HG02938 (cell line): Measurements from ENCODE around the gene GATA2.

Experiments used
- ATAC-seq: cut with Tn5 transposase; IDR thresholded peaks from one replicate; pipeline ENCODE4 v1.9.1; 2021; ENCODE audit warnings: mild to moderate bottlenecking, moderate library complexity; ENCODE audit not compliant: unreplicated experiment

GATA2 gene

GRCh38 chr3:128459461-128459820 lies 33.6 kb downstream of the GATA2 start:
- no peak for ATAC-seq

GRCh38 chr3:128458746-128459460 lies 34.1 kb downstream of the GATA2 start:
- ATAC-seq: no peak

GRCh38 chr3:128457937-128458336 lies 35.1 kb downstream of the GATA2 start:
- no peak for ATAC-seq

GRCh38 chr3:128456776-128457715 lies 36.0 kb downstream of the GATA2 start:
- ATAC-seq: no peak

GRCh38 chr3:128455786-128456748 lies 36.9 kb downstream of the GATA2 start:
- no peak for ATAC-seq

GRCh38 chr3:128455116-128455515 lies 37.9 kb downstream of the GATA2 start:
- no peak for ATAC-seq

- ATAC-seq: no peak
Measured at GRCh38 chr3:128454310-128454618, 38.7 kb downstream of the GATA2 start.

GRCh38 chr3:128453501-128454309 lies 39.3 kb downstream of the GATA2 start:
- no peak for ATAC-seq

GRCh38 chr3:128452678-128453275 lies 40.2 kb downstream of the GATA2 start:
- ATAC-seq: no peak

- no peak for ATAC-seq
Measured at GRCh38 chr3:128452120-128452519, 40.9 kb downstream of the GATA2 start.

- ATAC-seq: no peak
Measured at GRCh38 chr3:128449111-128449638, 43.8 kb downstream of the GATA2 start.

GRCh38 chr3:128448491-128448890 lies 44.5 kb downstream of the GATA2 start:
- no peak for ATAC-seq

- no peak for ATAC-seq
Measured at GRCh38 chr3:128447561-128448013, 45.4 kb downstream of the GATA2 start.

- no peak for ATAC-seq
Measured at GRCh38 chr3:128446821-128447220, 46.2 kb downstream of the GATA2 start.

- ATAC-seq: no peak
Measured at GRCh38 chr3:128445357-128445756, 47.6 kb downstream of the GATA2 start.

- no peak for ATAC-seq
Measured at GRCh38 chr3:128443771-128444170, 49.2 kb downstream of the GATA2 start.

- no peak for ATAC-seq
Measured at GRCh38 chr3:128442949-128443348, 50.1 kb downstream of the GATA2 start.

GRCh38 chr3:128442070-128442469 lies 50.9 kb downstream of the GATA2 start:
- no peak for ATAC-seq

- ATAC-seq: no peak
Measured at GRCh38 chr3:128439226-128439625, 53.8 kb downstream of the GATA2 start.
